Measurements from ENCODE around the gene DACH2. TPM values are rescaled to one million over a fixed set of nuclear protein-coding genes. Genes with fewer than 3 reads are reported as not detected.

DACH2 gene
- polyA plus RNA-seq, 3 donors = not detected

GRCh38 chrX:86348669-86349068 is 200.4 kb downstream of the DACH2 start:
- Histone ChIP-seq H3K4me3 (replicated peaks in 1 of 3; ENCODE audit: low read depth in 2 of 3, low read length in 3 of 3) (no peak overlapping the region), H4K20me1 (ENCODE audit: insufficient read depth, low read length) (no peaks in the 10 kb centered on the region), H3K79me2 (ENCODE audit: insufficient read depth, low read length) (no peaks in the 10 kb centered on the region), H3K27me3 (ENCODE audit: control insufficient read depth in 2 of 2, insufficient read depth in 2 of 2, low read length in 2 of 2) (no peaks in the 10 kb centered on the region), H3K36me3 (replicated peaks in 1 of 2; ENCODE audit: control insufficient read depth in 1 of 2, insufficient read depth in 2 of 2, low read length in 2 of 2) (no peaks in the 10 kb centered on the region), H3K27ac (ENCODE audit: low read depth in 1 of 2, low read length in 2 of 2) (no peak overlapping the region), H3K4me1 (ENCODE audit: control insufficient read depth in 1 of 2, insufficient read depth in 2 of 2, low read length in 2 of 2) (no peaks in the 10 kb centered on the region), H3K4me2 (replicated peaks; ENCODE audit: extremely low read depth, low read length, poor library complexity, severe bottlenecking) (no peak overlapping the region), H3K9ac (ENCODE audit: insufficient read depth, low read length, poor library complexity, severe bottlenecking) (no peak overlapping the region), H3K9me3 (replicated peaks in 1 of 2; ENCODE audit: control insufficient read depth in 1 of 2, insufficient read depth in 1 of 2, low read length in 2 of 2) (no peaks in the 10 kb centered on the region), H2AFZ (ENCODE audit: insufficient read depth, low read depth, low read length, poor library complexity, severe bottlenecking) (no peak overlapping the region)
- peak overlapping the region in 1 of 7 donors; percentile 63 for H3K27ac Mint-ChIP-seq
- H3K4me3 Mint-ChIP-seq = no peak overlapping the region
- TF ChIP-seq CTCF (IDR thresholded peaks at IDR 0.05) = no peak
- DNase-seq = no peak
- no CpG with 5 or more reads among the region's 4 CpGs for WGBS (ENCODE audit: insufficient coverage)
- peaks cover 0 to 5% (median 0%) of the 10 kb centered on the region in 7 donors for H3K9me3 Mint-ChIP-seq
- intact Hi-C loops (cut with micrococcal nuclease) = no loop called here
- peaks cover 0 to 2% (median 0%) of the 10 kb centered on the region in 3 donors for H3K27me3 Mint-ChIP-seq (ENCODE audit: low read depth in 3 of 3)
- no peaks in the 10 kb centered on the region for H3K4me1 Mint-ChIP-seq
- H3K36me3 Mint-ChIP-seq = no peaks in the 10 kb centered on the region

- Mint-ChIP-seq H3K9me3 (peaks cover 0 to 5% (median 0%) of the 10 kb centered on the region in 7 donors), H3K4me1 (no peaks in the 10 kb centered on the region), H3K4me3 (no peak overlapping the region), H3K36me3 (no peaks in the 10 kb centered on the region), H3K27me3 (ENCODE audit: low read depth in 3 of 3) (peaks cover 0 to 2% (median 0%) of the 10 kb centered on the region in 3 donors), H3K27ac (peak overlapping the region in 1 of 7 donors; percentile 63)
- DNase-seq = no peak
- Histone ChIP-seq H3K79me2 (ENCODE audit: insufficient read depth, low read length) (no peaks in the 10 kb centered on the region), H4K20me1 (ENCODE audit: insufficient read depth, low read length) (no peaks in the 10 kb centered on the region), H3K27ac (ENCODE audit: low read depth in 1 of 2, low read length in 2 of 2) (no peak overlapping the region), H3K4me1 (ENCODE audit: control insufficient read depth in 1 of 2, insufficient read depth in 2 of 2, low read length in 2 of 2) (no peaks in the 10 kb centered on the region), H3K9me3 (replicated peaks in 1 of 2; ENCODE audit: control insufficient read depth in 1 of 2, insufficient read depth in 1 of 2, low read length in 2 of 2) (no peaks in the 10 kb centered on the region), H3K4me3 (replicated peaks in 1 of 3; ENCODE audit: low read depth in 2 of 3, low read length in 3 of 3) (no peak overlapping the region), H3K27me3 (ENCODE audit: control insufficient read depth in 2 of 2, insufficient read depth in 2 of 2, low read length in 2 of 2) (no peaks in the 10 kb centered on the region), H3K36me3 (replicated peaks in 1 of 2; ENCODE audit: control insufficient read depth in 1 of 2, insufficient read depth in 2 of 2, low read length in 2 of 2) (no peaks in the 10 kb centered on the region), H3K4me2 (replicated peaks; ENCODE audit: extremely low read depth, low read length, poor library complexity, severe bottlenecking) (no peak overlapping the region), H2AFZ (ENCODE audit: insufficient read depth, low read depth, low read length, poor library complexity, severe bottlenecking) (no peak overlapping the region), H3K9ac (ENCODE audit: insufficient read depth, low read length, poor library complexity, severe bottlenecking) (no peak overlapping the region)
- 100% methylated on average over 6 of the region's 11 CpGs for WGBS (ENCODE audit: insufficient coverage)
- intact Hi-C loops (cut with micrococcal nuclease) = no loop called here
- TF ChIP-seq CTCF (IDR thresholded peaks at IDR 0.05) = no peak
These were observed 200.9 kb downstream of the DACH2 start for GRCh38 chrX:86349115-86349514.

All from CD14-positive monocyte (primary cell).